BE2C (cell line): ENCODE data around the gene BRDT.

Experiments
- DNase-seq: peaks from one replicate; pipeline ENCODE4 v3.0.0-alpha.2; 2020
- H3K27me3 ChIP-seq: fragments of 250-450 bp; sonication (Bioruptor Pico); 2 replicates; pipeline ENCODE4 v1.5.1; 2020; ENCODE audit warnings: mild to moderate bottlenecking
- H3K36me3 ChIP-seq: fragments of 250-450 bp; sonication (Bioruptor Pico); 2 replicates; pipeline ENCODE4 v1.5.1; 2020; ENCODE audit warnings: mild to moderate bottlenecking
- H3K4me1 ChIP-seq: fragments of 250-450 bp; sonication (Bioruptor Pico); 2 replicates; pipeline ENCODE4 v1.5.1; 2020
- H3K4me3 ChIP-seq: 2 replicates; pipeline ENCODE4 v1.5.1; 2011; ENCODE audit warnings: low read depth, low read length
- H3K9me3 ChIP-seq: fragments of 250-450 bp; sonication (Bioruptor Pico); 2 replicates; pipeline ENCODE4 v1.5.1; 2020
- TF ChIP-seq, protein P1 (sequence below): IDR thresholded peaks from 2 replicates; pipeline ENCODE4 v1.5.1; 2012; ENCODE audit warnings: mild to moderate bottlenecking, low read depth, low read length

The BRDT gene

DNA sequence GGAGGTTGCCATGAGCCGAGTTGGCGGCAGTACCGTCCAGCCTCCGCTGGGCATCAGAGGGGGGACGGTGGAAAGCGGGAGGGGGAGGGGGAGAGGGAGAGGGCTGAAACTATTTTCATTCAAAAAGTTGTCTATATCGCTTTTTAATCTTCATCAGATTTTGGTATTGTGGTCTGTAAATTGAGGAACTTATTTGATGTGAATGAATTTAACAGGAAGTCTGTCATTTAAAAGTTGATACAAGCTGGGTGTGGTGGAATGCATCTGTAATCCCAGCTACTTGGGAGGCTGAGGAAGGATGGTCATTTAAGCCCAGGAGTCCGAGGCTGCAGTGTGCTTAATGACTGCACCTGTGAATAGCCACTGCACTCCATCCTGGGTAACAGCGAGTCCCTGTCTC is 77.6 kb downstream of the BRDT start:
- Histone ChIP-seq H3K36me3 (no peaks in the 10 kb centered on the region), H3K27me3 (peaks cover 11% of the 10 kb centered on the region), H3K9me3 (no peaks in the 10 kb centered on the region), H3K4me1 (no peaks in the 10 kb centered on the region), H3K4me3 (no peak overlapping the region)
- no peak for DNase-seq
- TF ChIP-seq, protein P1, sequence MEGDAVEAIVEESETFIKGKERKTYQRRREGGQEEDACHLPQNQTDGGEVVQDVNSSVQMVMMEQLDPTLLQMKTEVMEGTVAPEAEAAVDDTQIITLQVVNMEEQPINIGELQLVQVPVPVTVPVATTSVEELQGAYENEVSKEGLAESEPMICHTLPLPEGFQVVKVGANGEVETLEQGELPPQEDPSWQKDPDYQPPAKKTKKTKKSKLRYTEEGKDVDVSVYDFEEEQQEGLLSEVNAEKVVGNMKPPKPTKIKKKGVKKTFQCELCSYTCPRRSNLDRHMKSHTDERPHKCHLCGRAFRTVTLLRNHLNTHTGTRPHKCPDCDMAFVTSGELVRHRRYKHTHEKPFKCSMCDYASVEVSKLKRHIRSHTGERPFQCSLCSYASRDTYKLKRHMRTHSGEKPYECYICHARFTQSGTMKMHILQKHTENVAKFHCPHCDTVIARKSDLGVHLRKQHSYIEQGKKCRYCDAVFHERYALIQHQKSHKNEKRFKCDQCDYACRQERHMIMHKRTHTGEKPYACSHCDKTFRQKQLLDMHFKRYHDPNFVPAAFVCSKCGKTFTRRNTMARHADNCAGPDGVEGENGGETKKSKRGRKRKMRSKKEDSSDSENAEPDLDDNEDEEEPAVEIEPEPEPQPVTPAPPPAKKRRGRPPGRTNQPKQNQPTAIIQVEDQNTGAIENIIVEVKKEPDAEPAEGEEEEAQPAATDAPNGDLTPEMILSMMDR: no peak

DNA sequence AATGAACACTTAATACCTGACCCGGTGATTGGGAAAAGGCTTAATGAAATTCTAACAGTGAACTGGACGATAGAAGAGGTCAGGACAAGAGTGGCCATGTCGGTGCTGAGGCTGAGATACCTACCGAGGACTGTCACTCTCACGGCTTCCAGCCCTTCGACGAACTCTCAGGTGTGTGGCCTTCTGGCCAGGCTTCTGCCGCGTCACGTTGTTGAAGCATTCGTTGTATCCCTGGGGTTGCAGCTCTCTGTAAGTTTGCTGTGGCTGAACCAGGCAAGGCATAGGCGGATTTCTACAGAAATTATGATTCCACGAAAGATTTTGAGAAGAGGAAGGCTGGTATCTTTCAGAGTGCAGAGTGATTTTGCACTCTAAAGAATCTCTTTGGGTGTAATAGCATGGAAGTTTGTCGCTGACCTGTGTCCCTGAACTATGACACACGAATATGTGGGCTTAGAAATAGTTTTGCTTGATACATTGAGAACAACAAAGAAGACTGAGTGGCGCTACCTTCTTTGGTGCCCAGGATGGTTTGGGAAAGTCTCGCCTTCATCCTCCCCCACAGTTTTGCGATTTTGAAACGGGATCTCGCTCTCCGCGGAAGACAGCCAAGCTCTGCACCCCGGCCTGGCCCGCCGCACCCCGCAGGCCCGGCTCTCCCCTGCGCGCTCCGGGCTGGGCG is 80.2 kb downstream of the BRDT start:
- H3K4me3 ChIP-seq: no peak overlapping the region
- no peak for DNase-seq
- TF ChIP-seq, protein P1: no peak
- no peaks in the 10 kb centered on the region for H3K36me3 ChIP-seq
- peaks cover 11% of the 10 kb centered on the region for H3K27me3 ChIP-seq
- H3K9me3 ChIP-seq: no peaks in the 10 kb centered on the region
- H3K4me1 ChIP-seq: no peaks in the 10 kb centered on the region

DNA sequence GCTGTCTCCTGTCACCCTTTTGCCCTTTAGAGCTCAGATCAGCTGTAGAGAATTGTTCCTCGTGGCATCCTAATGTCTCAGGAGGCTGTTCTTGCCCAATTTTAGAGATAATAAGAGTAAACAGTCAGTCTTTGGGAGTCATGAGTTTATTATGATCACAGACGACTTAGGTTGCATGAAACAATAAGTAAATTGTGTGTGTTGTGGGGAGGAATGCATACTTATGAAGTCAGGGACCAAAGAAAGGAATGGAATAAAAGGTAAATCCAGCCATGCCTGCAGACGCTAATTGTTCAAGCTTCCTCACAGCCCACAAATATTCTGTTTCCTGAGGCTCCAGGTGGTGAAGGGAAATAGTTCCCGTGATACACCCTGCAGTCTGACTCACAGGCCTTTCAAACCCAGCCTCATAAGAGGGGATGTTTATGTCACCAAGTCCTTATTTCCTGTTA is 81.5 kb downstream of the BRDT start:
- H3K4me3 ChIP-seq: no peak overlapping the region
- TF ChIP-seq, protein P1: no peak
- peaks cover 11% of the 10 kb centered on the region for H3K27me3 ChIP-seq

DNA sequence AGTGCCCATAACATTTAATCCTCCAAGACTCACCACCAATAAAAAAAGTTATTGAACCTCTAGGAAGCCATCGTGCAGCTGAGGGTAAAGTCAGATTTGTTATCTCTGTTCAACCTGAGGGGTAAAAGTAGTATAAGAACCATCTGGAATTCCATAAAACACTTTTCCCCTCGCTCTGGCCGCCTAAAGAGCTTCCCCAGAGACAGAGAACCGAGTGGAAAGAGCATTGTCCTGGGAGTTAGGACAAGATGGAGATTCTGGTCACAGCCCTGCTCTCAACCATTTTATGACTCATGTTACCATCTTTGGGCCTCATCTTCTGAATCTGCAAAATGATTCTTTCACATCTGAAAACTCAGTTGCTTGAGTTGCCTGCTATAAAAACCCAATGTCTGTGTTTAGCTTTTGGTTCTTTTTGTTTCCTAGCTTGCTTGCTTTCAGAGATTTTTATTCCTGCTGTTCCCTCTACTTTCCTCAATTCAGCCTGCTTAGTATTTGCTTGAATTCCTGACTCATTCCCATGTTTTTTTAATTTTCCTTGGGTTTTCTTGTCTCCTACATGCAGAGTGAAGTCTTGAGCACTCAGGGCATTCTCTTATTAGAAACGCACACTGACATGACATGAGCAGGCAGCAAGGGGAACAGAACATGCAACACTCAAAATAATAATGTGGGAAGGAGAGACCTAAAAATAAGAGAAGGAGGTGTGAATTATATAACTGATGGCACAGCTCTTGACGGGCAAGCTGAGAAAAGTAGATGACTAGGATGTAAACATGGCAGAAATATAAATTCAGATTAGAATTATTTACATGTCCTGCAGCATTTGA is 82.3 kb downstream of the BRDT start:
- no peak overlapping the region for H3K4me3 ChIP-seq
- H3K36me3 ChIP-seq: no peaks in the 10 kb centered on the region
- H3K4me1 ChIP-seq: no peaks in the 10 kb centered on the region
- no peaks in the 10 kb centered on the region for H3K9me3 ChIP-seq
- peaks cover 15% of the 10 kb centered on the region for H3K27me3 ChIP-seq
- TF ChIP-seq, protein P1: no peak
- DNase-seq: no peak

More for the DNA sequence above, 81.5 kb downstream of the BRDT start:
- Histone ChIP-seq H3K36me3 (no peaks in the 10 kb centered on the region), H3K4me1 (no peaks in the 10 kb centered on the region), H3K9me3 (no peaks in the 10 kb centered on the region)
- no peak for DNase-seq

DNA sequence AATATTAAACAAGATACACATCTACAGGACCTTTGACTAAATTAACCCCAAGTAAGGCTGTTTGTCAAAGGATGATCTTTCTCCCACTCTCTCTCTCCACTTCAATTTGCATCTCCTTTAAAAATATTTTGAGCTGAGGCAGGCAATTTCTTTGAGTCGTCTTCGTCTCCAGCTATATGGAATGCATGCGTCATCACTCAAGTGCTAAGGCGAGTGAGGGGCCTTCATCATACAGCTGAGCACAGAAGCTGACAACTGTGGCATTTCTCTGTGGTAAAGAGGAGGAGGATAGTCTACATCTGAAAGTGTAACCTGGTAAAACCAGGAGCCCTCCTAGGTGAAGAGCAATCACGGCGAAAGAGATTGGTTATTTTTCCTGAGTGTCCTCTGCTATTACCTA is 88.2 kb downstream of the BRDT start:
- H3K4me1 ChIP-seq: no peaks in the 10 kb centered on the region
- TF ChIP-seq, protein P1: no peak
- H3K9me3 ChIP-seq: no peaks in the 10 kb centered on the region
- H3K27me3 ChIP-seq: peaks cover 4% of the 10 kb centered on the region; the same call in 1 of the 2 replicates
- no peak for DNase-seq
- no peak overlapping the region for H3K4me3 ChIP-seq
- no peaks in the 10 kb centered on the region for H3K36me3 ChIP-seq
